A549 (cell line): Measurements from ENCODE around the gene HMHB1. TPM values are rescaled to one million over a fixed set of nuclear protein-coding genes. Genes with fewer than 3 reads are reported as not detected.
A peak's percentile ranks its signal among the peaks of the same experiment; 100 is the strongest.

Experiments used
- ATAC-seq, 2 experiments: fragments of 200-7000 bp in 1 of 2; fragments of >200 bp in 1 of 2; cut with Nextera tagmentation in 1 of 2; cut with Tn5 transposase in 1 of 2; 3 replicates each; pipeline versions ENCODE4 v1.8.0 to v1.9.1; 2018 to 2020; ENCODE audit warnings: mild to moderate bottlenecking in 1 of 2, moderate library complexity in 1 of 2
- CTCF ChIA-PET: fragments of 300-600 bp; sonication (Branson Sonifier 250); formaldehyde crosslinking; extraction: SDS; loops from one replicate; lab custom pipeline; 2021; ENCODE audit warnings: antibody characterized with exemption, inconsistent platforms; lab: Yijun Ruan, JAX
- POLR2A ChIA-PET: fragments of 350-600 bp; formaldehyde crosslinking; extraction: SDS; loops from one replicate; lab custom pipeline; 2021; ENCODE audit warnings: antibody characterized with exemption, inconsistent platforms; lab: Yijun Ruan, JAX
- DNase-seq, 2 experiments: peaks; one replicate each; pipeline versions ENCODE4 v3.0.0 to v3.0.0-alpha.2; 2011 to 2016; ENCODE audit warnings: low read depth in 1 of 2, low spot score in 1 of 2
- FAIRE-seq: peaks from 2 replicates; lab custom pipeline; 2011; peaks lifted over from hg19 to GRCh38; lab: Jason Lieb, UNC
- H3K27ac ChIP-seq, 2 experiments: fragments of >200 bp; sonication (Bioruptor Twin); formaldehyde crosslinking; 3 replicates each; pipeline ENCODE4 v1.5.1; 2016 to 2017
- H3K4me1 ChIP-seq: fragments of >200 bp; sonication (Bioruptor Twin); formaldehyde crosslinking; 3 replicates; pipeline ENCODE4 v1.6.1; 2016
- H3K4me2 ChIP-seq: fragments of >200 bp; sonication (Bioruptor Twin); formaldehyde crosslinking; 3 replicates; pipeline ENCODE4 v1.6.1; 2016
- H3K4me3 ChIP-seq: fragments of >200 bp; sonication (Bioruptor Twin); formaldehyde crosslinking; 3 replicates; pipeline ENCODE4 v1.5.1; 2016
- H3K9me3 ChIP-seq: fragments of >200 bp; sonication (Bioruptor Twin); formaldehyde crosslinking; 3 replicates; pipeline ENCODE4 v1.6.1; 2016
- BHLHE40 ChIP-seq: IDR thresholded peaks from 2 replicates; pipeline ENCODE4 v1.6.1; 2012; ENCODE audit warnings: low read depth, low read length, inconsistent platforms
- CHD2 ChIP-seq: fragments of 150-350 bp; IDR thresholded peaks from 2 replicates; pipeline ENCODE4 v1.6.1; 2014; ENCODE audit warnings: low read length; ENCODE audit not compliant: partially characterized antibody
- EHF ChIP-seq: fragments of 250-450 bp; sonication (Bioruptor Pico); IDR thresholded peaks from 2 replicates; pipeline ENCODE4 v1.5.0; 2020; ENCODE audit warnings: mild to moderate bottlenecking
- EHMT2 ChIP-seq: fragments of 200-600 bp; sonication (generic); IDR thresholded peaks from 2 replicates; pipeline ENCODE4 v1.6.1; 2016; ENCODE audit warnings: antibody characterized with exemption, low read depth, mild to moderate bottlenecking, moderate library complexity
- ESRRA ChIP-seq: fragments of 150-350 bp; IDR thresholded peaks from 2 replicates; pipeline ENCODE4 v1.6.1; 2014; ENCODE audit warnings: mild to moderate bottlenecking, low read length, borderline replicate concordance
- FOSB ChIP-seq: fragments of 250-450 bp; sonication (Bioruptor Pico); IDR thresholded peaks from 2 replicates; pipeline ENCODE4 v1.5.0; 2020; ENCODE audit warnings: mild to moderate bottlenecking, moderate library complexity
- FOSL2 ChIP-seq, 2 experiments: fragments of 450-650 bp in 1 of 2; fragments of >200 bp in 1 of 2; sonication (Bioruptor Twin) in 1 of 2; formaldehyde crosslinking; IDR thresholded peaks; 2 replicates each; pipeline versions ENCODE4 v1.5.0 to v1.6.1; 2016 to 2020; ENCODE audit warnings: mild to moderate bottlenecking in 1 of 2, moderate library complexity in 1 of 2
- HMGXB4 ChIP-seq: fragments of 250-450 bp; sonication (Bioruptor Pico); IDR thresholded peaks from 2 replicates; pipeline ENCODE4 v1.5.0; 2021; ENCODE audit warnings: mild to moderate bottlenecking, moderate library complexity, borderline replicate concordance
- HOXA7 ChIP-seq: fragments of 250-450 bp; sonication (Bioruptor Pico); IDR thresholded peaks from 2 replicates; pipeline ENCODE4 v1.5.0; 2020; ENCODE audit warnings: mild to moderate bottlenecking, moderate library complexity
- HOXB13 ChIP-seq: fragments of 250-450 bp; sonication (Bioruptor Pico); IDR thresholded peaks from 2 replicates; pipeline ENCODE4 v1.5.0; 2020; ENCODE audit warnings: low read depth, mild to moderate bottlenecking, moderate library complexity
- HOXB5 ChIP-seq: fragments of 250-450 bp; sonication (Bioruptor Pico); IDR thresholded peaks from 2 replicates; pipeline ENCODE4 v1.5.0; 2020; ENCODE audit warnings: mild to moderate bottlenecking, moderate library complexity
- KDM1A ChIP-seq: fragments of 200-600 bp; sonication (generic); IDR thresholded peaks from 2 replicates; pipeline ENCODE4 v1.6.1; 2016; ENCODE audit warnings: low read depth, mild to moderate bottlenecking
- MAFK ChIP-seq: fragments of 450-650 bp; IDR thresholded peaks from 2 replicates; pipeline ENCODE4 v1.6.1; 2014; ENCODE audit not compliant: partially characterized antibody
- NFE2L2 ChIP-seq: fragments of 150-350 bp; conservative IDR thresholded peaks from 2 replicates; pipeline ENCODE4 v1.6.1; 2014; ENCODE audit warnings: low read length
- NPAS2 ChIP-seq: fragments of 250-450 bp; sonication (Bioruptor Pico); IDR thresholded peaks from 2 replicates; pipeline ENCODE4 v1.8.0; 2022; ENCODE audit warnings: mild to moderate bottlenecking, moderate library complexity, borderline replicate concordance
- RCOR1 ChIP-seq: fragments of 150-350 bp; IDR thresholded peaks from 2 replicates; pipeline ENCODE4 v1.6.1; 2014; ENCODE audit warnings: antibody characterized with exemption, low read length, low read depth
- SREBF2 ChIP-seq: fragments of 450-650 bp; IDR thresholded peaks from 2 replicates; pipeline ENCODE4 v1.6.1; 2014; ENCODE audit warnings: mild to moderate bottlenecking, moderate library complexity
- TFCP2L1 ChIP-seq: fragments of 250-450 bp; sonication (Bioruptor Pico); IDR thresholded peaks from 2 replicates; pipeline ENCODE4 v1.5.0; 2021; ENCODE audit warnings: mild to moderate bottlenecking
- ZNF302 ChIP-seq: fragments of 250-450 bp; sonication (Bioruptor Pico); IDR thresholded peaks from 2 replicates; pipeline ENCODE4 v1.9.0; 2021; ENCODE audit warnings: inconsistent platforms, mild to moderate bottlenecking, moderate library complexity
- WGBS: methylation state at CpG from one replicate; pipeline ENCODE4 v1.1.6; 2017; ENCODE audit errors: missing lambda C conversion rate; 5-methylcytosine and 5-hydroxymethylcytosine counted together
- polyA plus RNA-seq, 4 experiments: library from polyadenylated mRNA; depleted of rRNA in 3 of 4; stranded (reverse); fragments of >200 nt; fragmentation: RNase III in 1 of 4; extraction: RNeasy Plus Mini Kit Qiagen cat#74134 plus additional on column Dnase treatment in 1 of 4; gene quantifications; 2 replicates in 3 of 4; 3 replicates in 1 of 4; pipeline ENCODE4 v1.2.3, GENCODE V29; 2011 to 2017
- TF ChIP-seq, protein P1 (sequence below): IDR thresholded peaks from 2 replicates; pipeline ENCODE4 v1.6.1; 2012; ENCODE audit warnings: low read depth, borderline replicate concordance
- TF ChIP-seq, protein P2 (sequence below): IDR thresholded peaks from 2 replicates; pipeline ENCODE4 v1.6.1; 2012

Gene HMHB1
- polyA plus RNA-seq, 2 of the 4 experiments (the other 2 are of a cell fraction) = not detected

- H3K4me1 ChIP-seq = peaks cover 8% of the 10 kb centered on the region; the same call in 2 of the 3 replicates
- peak in 1 of 2 experiments; percentile 27 for DNase-seq
- no peaks in the 10 kb centered on the region for H3K9me3 ChIP-seq
- WGBS = 62% methylated on average over 2 of the region's 2 CpGs
- no peak overlapping the region for H3K4me2 ChIP-seq
- no peak for TF ChIP-seq FOSB (CRISPR knock-in tag)
- peak; percentile 96 for TF ChIP-seq MAFK
- 0 out of 2 replicates have a peak, but pooled peaks have one; percentile 51 for TF ChIP-seq EHF
- no peak for TF ChIP-seq ESRRA
- peak; percentile 99 for TF ChIP-seq NFE2L2
- TF ChIP-seq KDM1A = no peak
- TF ChIP-seq HMGXB4 (CRISPR knock-in tag) = no peak
- TF ChIP-seq, protein P1, sequence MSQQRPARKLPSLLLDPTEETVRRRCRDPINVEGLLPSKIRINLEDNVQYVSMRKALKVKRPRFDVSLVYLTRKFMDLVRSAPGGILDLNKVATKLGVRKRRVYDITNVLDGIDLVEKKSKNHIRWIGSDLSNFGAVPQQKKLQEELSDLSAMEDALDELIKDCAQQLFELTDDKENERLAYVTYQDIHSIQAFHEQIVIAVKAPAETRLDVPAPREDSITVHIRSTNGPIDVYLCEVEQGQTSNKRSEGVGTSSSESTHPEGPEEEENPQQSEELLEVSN = no peak
- no peak for TF ChIP-seq FOSL2 (IDR thresholded peaks at IDR 0.05)
- TF ChIP-seq FOSL2 (CRISPR knock-in tag; IDR thresholded peaks at IDR 0.05) = 0 out of 2 replicates have a peak, but pooled peaks have one; percentile 11
- 0 out of 2 replicates have a peak, but pooled peaks have one; percentile 44 for TF ChIP-seq HOXB5
- TF ChIP-seq ZNF302 (CRISPR knock-in tag) = 0 out of 2 replicates have a peak, but pooled peaks have one; percentile 26
- TF ChIP-seq, protein P2, sequence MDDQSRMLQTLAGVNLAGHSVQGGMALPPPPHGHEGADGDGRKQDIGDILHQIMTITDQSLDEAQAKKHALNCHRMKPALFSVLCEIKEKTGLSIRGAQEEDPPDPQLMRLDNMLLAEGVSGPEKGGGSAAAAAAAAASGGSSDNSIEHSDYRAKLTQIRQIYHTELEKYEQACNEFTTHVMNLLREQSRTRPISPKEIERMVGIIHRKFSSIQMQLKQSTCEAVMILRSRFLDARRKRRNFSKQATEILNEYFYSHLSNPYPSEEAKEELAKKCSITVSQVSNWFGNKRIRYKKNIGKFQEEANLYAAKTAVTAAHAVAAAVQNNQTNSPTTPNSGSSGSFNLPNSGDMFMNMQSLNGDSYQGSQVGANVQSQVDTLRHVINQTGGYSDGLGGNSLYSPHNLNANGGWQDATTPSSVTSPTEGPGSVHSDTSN = no peak
- ChIA-PET POLR2A (no interaction called here), CTCF (no interaction called here)
- H3K27ac ChIP-seq = peak overlapping the region; percentile 51 to 56
- no peak overlapping the region for H3K4me3 ChIP-seq
- ATAC-seq = no peak
- FAIRE-seq = no peak
Measured at GRCh38 chr5:143775258-143775657, 36.7 kb upstream of the HMHB1 start.

GRCh38 chr5:143776951-143777350 is 35.0 kb upstream of the HMHB1 start:
- H3K4me1 ChIP-seq = peaks cover 8% of the 10 kb centered on the region; the same call in 2 of the 3 replicates
- ATAC-seq (no peak), DNase-seq (no peak), FAIRE-seq (no peak)
- no peak overlapping the region for H3K4me2 ChIP-seq
- no peak for TF ChIP-seq EHF
- no peak for TF ChIP-seq NPAS2
- no peak for TF ChIP-seq HOXB13 (CRISPR knock-in tag)
- TF ChIP-seq TFCP2L1 (CRISPR knock-in tag) = no peak
- TF ChIP-seq RCOR1 = no peak
- TF ChIP-seq BHLHE40 = no peak
- H3K27ac ChIP-seq = no peak overlapping the region
- ChIA-PET POLR2A (no interaction called here), CTCF (interaction anchor here (1.0 kb wide), 1 partner anchor 16 kb away, joined by 3 read pairs; no protein-coding TSS in a partner anchor)
- no peaks in the 10 kb centered on the region for H3K9me3 ChIP-seq
- 78% methylated on average over 4 of the region's 4 CpGs for WGBS
- H3K4me3 ChIP-seq = no peak overlapping the region

DNA sequence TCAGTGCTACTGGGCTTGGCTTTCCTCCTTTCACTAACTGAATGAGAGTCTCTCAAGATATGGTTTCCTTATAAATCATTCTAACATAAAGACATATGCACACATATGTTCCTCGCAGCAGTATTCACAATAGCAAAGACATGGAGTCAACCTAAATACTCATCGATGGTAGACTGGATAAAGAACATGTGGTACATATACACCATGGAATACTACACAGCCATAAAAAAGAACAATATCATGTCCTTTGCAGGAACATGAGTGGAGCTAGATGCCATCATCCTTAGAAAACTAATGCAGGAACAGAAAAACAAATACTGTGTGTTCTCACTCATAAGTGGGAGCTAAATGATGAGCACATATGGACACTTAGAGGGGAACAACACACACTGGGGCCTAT is 32.5 kb upstream of the HMHB1 start:
- Histone ChIP-seq H3K4me3 (no peak overlapping the region), H3K4me1 (peaks cover 8% of the 10 kb centered on the region; the same call in 2 of the 3 replicates), H3K9me3 (no peaks in the 10 kb centered on the region), H3K27ac (no peak overlapping the region), H3K4me2 (no peak overlapping the region)
- ATAC-seq (no peak), FAIRE-seq (no peak), DNase-seq (no peak)
- 83% methylated on average over 2 of the region's 2 CpGs for WGBS
- ChIA-PET CTCF (interaction anchor here (1.0 kb wide), 1 partner anchor 9 kb away, joined by 3 read pairs; no protein-coding TSS in a partner anchor), POLR2A (no interaction called here)
- no peak for TF ChIP-seq EHMT2
- TF ChIP-seq CHD2 = no peak
- no peak for TF ChIP-seq HOXA7 (CRISPR knock-in tag)
- no peak for TF ChIP-seq SREBF2
